Medulla oblongata (tissue), 1 donor: ENCODE results near the gene SORD.

ENCODE experiments used
- DNase-seq: peaks from one replicate; pipeline ENCODE4 v3.0.0-alpha.2; 2015; ENCODE audit errors: extremely low spot score

SORD gene

DNA sequence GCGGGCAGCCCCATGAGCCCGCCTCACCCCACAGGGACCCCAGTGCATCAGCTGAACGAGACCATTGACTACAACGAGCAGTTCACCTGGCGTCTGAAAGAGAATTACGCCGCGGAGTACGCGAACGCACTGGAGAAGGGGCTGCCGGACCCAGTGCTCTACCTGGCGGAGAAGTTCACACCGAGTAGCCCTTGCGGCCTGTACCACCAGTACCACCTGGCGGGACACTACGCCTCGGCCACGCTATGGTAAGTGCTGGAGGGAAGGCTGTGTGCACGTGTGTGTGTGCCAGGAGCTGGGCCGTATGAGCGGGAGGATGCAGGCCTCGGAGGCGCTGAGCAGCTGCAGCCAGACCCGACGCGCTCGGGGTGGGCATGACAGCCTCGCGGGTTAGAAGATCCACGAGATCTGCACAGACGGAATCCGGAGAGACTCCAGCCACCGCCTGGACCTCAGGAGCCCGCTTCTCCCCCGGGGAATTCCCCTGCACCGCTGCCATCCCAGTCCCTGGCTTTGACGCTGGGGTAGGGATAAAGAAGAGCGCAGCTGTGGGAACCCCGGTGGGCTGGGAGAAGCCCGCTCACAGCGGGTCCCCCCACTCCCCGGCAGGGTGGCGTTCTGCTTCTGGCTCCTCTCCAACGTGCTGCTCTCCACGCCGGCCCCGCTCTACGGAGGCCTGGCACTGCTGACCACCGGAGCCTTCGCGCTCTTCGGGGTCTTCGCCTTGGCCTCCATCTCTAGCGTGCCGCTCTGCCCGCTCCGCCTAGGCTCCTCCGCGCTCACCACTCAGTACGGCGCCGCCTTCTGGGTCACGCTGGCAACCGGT is 93.7 kb downstream of the SORD start:
- no peak for DNase-seq

- DNase-seq: no peak
These were observed 94.5 kb downstream of the SORD start for GRCh38 chr15:45117308-45118130.

GRCh38 chr15:45118131-45118588 is 95.2 kb downstream of the SORD start:
- peak; percentile 97 for DNase-seq

DNA sequence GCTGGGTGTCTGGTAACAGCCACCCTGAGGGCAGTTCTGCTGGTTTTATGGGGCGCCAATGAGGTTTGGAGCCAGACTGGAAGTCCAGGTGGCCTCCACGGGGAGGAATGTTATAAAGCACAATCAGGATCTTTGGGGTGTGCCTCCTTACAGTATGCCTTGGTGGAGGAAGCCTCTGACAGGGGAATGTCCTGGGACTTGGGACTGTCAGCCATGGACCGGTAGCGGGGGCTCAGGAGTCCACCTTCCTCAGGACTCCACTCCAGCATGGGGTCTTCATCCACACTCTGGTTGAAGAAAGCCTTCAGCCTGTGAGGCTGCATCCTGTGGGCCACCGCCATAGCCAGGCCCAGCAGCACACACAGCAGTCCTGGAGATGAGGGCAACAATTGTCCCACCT is 96.0 kb downstream of the SORD start:
- DNase-seq: no peak

DNA sequence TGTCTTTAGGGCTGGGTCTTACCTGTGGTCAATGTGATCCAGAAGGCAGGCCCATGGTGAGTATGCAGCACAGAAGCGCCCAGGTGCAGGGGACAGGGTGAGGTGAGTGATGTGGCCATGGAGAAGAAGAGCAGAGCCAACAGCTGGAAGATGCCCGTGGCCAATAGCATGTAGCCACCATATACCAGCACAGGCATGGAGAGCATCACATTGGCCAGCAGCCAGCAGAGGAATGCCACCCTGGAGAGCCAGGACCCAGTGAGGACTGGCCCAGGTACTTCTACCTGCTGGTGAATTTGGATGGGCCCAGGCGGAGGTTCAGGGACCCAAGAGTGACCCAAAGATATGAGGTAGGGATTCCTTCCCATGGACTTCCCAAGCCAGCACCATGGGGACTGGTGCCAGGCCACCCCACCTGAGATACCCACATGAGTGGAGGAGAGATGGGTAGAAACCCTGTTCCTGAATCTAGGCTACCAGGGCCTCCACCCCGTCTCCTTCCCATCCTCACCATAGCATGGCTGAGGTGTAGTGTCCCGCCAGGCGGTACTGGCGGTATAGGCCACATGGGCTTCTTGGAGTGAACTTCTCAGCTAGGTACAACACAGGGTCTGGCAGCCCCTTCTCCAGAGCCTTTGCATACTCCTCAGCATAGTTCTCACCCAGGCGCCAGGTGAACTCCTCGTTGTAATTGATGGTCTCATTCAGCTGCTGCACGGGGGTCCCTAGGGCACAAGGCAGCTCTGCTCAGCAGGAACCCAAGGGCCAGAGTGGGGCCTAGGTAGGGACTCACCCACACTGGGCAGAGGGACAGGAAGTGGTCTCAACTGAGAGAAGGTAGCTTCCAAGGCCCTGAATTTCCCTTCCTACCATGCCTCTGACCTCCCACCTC is 97.3 kb downstream of the SORD start:
- DNase-seq: no peak

GRCh38 chr15:45121020-45121419 is 98.0 kb downstream of the SORD start:
- no peak for DNase-seq

DNA sequence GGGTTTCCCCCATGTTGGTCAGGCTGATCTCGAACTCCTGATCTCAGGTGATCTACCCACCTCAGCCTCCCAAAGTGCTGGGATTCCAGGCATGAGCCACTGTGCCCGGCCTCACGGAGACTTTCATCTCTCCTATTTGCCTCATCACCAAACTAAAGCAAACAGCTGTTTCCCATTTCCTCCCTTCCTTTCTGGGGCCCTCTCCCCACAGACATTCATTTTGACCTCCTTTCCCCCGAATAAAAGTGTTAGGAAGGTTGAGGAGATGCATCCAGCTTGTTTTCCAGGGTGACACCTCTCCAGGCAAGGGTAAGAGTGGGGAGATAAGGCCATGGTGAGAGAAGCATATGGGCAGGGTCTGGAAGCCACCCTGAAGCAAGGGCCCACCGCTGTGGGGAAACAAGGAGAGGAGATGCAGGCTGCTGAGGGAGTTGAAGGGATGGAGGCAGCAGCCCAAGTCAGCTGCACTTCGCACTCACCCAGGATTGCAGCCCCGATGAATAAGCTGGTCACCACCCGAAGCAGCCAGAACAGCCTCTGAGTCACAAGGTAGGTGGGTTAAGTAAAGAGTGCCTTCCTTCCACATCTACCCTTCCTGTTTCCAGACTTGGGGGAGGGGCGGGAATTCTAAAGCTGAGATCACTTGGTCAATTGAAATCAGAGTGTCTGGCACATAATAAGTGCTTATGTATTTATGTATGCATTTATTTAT is 98.9 kb downstream of the SORD start:
- no peak for DNase-seq

DNA sequence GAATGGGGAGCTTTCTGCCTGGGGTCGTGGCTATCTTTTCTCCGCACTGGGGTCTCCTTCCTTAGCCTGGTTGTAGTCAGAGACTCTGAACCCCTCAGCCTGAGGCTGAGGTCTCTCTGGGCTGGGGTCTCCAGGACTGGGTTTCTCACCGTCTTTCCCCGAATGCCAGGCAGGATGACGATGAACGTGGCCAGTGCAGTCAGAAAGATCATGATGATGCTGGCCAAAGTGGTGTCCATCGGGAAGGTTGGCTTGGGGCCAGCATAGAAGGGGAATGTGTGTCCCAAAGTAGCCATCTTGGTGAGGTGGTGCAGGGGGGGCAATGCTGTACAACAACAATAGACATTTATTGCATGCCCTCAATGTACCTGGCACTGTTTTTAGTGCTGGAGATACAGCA is 99.7 kb downstream of the SORD start:
- DNase-seq: no peak

DNA sequence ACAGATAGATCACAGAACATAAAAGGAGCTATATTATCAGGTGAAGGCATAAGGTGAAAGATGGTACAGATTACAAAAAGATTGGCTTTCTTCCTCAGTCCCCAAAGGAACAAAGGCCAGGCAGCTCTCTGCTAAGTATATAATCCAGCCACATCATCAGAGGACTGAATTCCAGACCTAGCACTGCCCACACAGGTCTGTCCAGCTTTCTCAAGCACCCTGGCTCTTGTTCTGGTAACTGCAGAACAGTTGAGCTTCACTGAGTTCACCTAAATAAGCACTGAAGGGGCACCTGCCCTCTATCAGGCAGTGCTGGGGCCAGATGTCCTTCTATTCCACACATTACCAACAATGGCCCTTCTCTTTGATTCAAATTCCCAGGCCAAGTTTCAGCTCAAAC is 100.4 kb downstream of the SORD start:
- no peak for DNase-seq

GRCh38 chr15:45126535-45127158 is 103.7 kb downstream of the SORD start:
- no peak for DNase-seq
